ENCODE results near the gene DNM2.

The DNM2 gene

DNA sequence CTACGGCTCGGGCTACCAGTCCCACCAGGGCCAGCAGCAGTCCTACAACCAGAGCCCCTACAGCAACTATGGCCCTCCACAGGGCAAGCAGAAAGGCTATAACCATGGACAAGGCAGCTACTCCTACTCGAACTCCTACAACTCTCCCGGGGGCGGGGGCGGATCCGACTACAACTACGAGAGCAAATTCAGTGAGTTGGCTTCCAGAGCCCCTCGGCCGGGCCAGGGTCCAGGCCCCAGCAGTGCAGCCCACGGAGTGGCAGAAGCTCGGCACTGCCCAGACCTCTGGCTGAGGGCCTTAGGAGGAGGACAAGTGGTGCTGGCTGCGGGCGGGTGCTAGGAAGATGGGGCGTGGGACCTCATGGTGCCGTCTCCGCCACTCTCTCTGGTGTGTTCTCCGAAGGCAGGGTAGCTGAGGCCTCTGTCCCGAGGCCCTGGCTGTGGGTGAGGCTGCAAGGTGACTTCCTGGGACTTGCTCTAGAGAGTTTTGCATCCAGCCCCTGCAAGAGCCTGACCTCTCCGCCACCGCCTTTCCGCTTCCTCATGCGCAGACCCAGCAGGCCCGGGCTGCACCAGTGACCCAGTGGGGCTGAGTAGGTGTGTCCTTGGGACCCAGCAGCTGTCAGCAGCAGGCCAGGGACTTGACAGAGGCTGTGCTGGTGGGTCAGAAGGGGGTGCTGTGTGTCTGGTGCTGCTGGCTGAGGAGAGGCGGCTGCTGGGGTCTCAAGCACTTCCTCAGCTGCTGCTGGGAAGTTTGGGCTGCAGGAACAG lies 30.2 kb upstream of the DNM2 start:
- Histone ChIP-seq H3K9ac (ENCODE audit: low read length) (no peak overlapping the region), H3K79me2 (ENCODE audit: low read length) (peaks cover 37% of the 10 kb centered on the region), H3K4me2 (ENCODE audit: low read depth, low read length) (no peak overlapping the region), H3K4me1 (ENCODE audit: low read length) (no peaks in the 10 kb centered on the region), H3K27ac (ENCODE audit: low read length) (no peak overlapping the region), H3K36me3 (replicated peaks; ENCODE audit: insufficient read depth, low read length) (peaks cover 30% of the 10 kb centered on the region), H3K9me2 (replicated peaks; ENCODE audit: insufficient read depth, low read length) (no peaks in the 10 kb centered on the region), H3K27me3 (replicated peaks; ENCODE audit: insufficient read depth, low read length) (no peaks in the 10 kb centered on the region), H3K4me3 (ENCODE audit: low read length) (no peak overlapping the region), H3K9me3 (replicated peaks; ENCODE audit: insufficient read depth, low read length) (no peaks in the 10 kb centered on the region), H4K20me1 (ENCODE audit: insufficient read depth, low read length) (peaks cover 6% of the 10 kb centered on the region; the same call in 1 of the 2 replicates), H2AFZ (ENCODE audit: low read length) (no peak overlapping the region), H3F3A (ENCODE audit: insufficient read depth, low read length) (no peaks in the 10 kb centered on the region; the same call in 1 of the 2 replicates)
- TF ChIP-seq EZH2 (optimal IDR thresholded peaks at IDR 0.05; ENCODE audit: low read depth, low read length) = no peak
- TF ChIP-seq EZH2phosphoT487 (IDR thresholded peaks at IDR 0.05; ENCODE audit: low read length) = no peak
- TF ChIP-seq, protein P1, sequence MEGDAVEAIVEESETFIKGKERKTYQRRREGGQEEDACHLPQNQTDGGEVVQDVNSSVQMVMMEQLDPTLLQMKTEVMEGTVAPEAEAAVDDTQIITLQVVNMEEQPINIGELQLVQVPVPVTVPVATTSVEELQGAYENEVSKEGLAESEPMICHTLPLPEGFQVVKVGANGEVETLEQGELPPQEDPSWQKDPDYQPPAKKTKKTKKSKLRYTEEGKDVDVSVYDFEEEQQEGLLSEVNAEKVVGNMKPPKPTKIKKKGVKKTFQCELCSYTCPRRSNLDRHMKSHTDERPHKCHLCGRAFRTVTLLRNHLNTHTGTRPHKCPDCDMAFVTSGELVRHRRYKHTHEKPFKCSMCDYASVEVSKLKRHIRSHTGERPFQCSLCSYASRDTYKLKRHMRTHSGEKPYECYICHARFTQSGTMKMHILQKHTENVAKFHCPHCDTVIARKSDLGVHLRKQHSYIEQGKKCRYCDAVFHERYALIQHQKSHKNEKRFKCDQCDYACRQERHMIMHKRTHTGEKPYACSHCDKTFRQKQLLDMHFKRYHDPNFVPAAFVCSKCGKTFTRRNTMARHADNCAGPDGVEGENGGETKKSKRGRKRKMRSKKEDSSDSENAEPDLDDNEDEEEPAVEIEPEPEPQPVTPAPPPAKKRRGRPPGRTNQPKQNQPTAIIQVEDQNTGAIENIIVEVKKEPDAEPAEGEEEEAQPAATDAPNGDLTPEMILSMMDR (IDR thresholded peaks at IDR 0.05; ENCODE audit: low read length) = no peak
- DNase-seq = no peak

DNA sequence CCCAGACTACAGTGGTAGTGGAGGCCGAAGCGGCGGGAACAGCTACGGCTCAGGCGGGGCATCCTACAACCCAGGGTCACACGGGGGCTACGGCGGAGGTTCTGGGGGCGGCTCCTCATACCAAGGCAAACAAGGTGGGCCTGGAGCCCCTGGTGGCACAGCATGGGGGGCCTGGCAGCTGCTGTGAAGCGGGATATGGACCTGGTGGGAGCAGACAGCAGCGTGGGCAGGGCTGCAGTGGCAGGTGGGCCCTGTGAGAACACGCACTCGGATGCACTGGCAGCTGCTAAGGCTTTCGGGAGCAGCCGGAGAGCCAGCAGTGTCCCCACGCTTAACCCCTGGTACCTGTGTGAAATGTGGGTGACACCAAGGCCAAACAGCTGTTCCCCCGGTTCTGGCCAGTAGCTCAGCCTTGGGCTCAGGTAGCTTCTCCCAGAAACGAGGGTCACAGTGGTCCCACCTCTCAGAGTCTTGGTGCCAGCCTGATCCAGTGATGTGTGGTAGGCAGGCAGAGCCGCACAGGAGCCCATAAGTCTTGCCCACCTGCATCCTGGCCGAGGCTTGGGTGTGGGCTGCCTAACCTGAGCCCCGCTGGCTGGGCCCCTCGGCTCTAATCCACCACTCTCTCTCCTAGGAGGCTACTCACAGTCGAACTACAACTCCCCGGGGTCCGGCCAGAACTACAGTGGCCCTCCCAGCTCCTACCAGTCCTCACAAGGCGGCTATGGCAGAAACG lies 29.2 kb upstream of the DNM2 start:
- H3K4me1 ChIP-seq (ENCODE audit: low read length) = no peaks in the 10 kb centered on the region

DNA sequence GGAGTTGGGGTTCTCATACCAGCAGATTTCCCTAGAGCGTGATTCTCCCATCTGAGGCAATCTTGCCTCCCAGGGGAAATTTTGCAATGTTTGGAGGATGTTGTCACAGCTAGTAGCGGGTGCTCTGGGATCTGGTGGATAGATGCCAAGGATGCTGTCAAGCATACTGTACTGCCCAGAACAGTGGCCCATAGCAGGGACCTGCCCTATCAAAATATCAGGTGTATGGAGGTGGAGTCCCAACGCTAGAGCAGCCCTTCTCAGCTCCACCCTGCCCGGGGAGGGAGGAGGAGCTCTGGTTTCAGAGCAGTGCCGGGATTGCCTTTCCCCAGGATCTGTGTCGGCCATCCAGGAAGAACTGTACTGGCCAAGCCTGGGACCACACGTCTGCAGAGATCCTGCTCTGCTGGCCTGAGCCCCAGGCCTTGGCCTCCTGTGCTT lies 27.5 kb upstream of the DNM2 start:
- Histone ChIP-seq H3F3A (ENCODE audit: insufficient read depth, low read length) (peaks cover 12% of the 10 kb centered on the region), H3K4me1 (ENCODE audit: low read length) (no peaks in the 10 kb centered on the region), H4K20me1 (ENCODE audit: insufficient read depth, low read length) (peaks cover 3% of the 10 kb centered on the region; the same call in 1 of the 2 replicates), H3K27ac (ENCODE audit: low read length) (no peak overlapping the region), H3K9ac (ENCODE audit: low read length) (no peak overlapping the region), H2AFZ (ENCODE audit: low read length) (no peak overlapping the region), H3K36me3 (replicated peaks; ENCODE audit: insufficient read depth, low read length) (peaks cover 4% of the 10 kb centered on the region; the same call in 1 of the 2 replicates), H3K4me3 (ENCODE audit: low read length) (no peak overlapping the region), H3K79me2 (ENCODE audit: low read length) (peaks cover 12% of the 10 kb centered on the region), H3K9me3 (replicated peaks; ENCODE audit: insufficient read depth, low read length) (no peaks in the 10 kb centered on the region), H3K9me2 (replicated peaks; ENCODE audit: insufficient read depth, low read length) (no peaks in the 10 kb centered on the region), H3K4me2 (ENCODE audit: low read depth, low read length) (no peak overlapping the region), H3K27me3 (replicated peaks; ENCODE audit: insufficient read depth, low read length) (no peaks in the 10 kb centered on the region)
- DNase-seq = no peak
- TF ChIP-seq EZH2 (optimal IDR thresholded peaks at IDR 0.05; ENCODE audit: low read depth, low read length) (no peak), EZH2phosphoT487 (IDR thresholded peaks at IDR 0.05; ENCODE audit: low read length) (no peak)
- TF ChIP-seq, protein P1 (IDR thresholded peaks at IDR 0.05; ENCODE audit: low read length) = no peak

More for the DNA sequence above, 29.2 kb upstream of the DNM2 start:
- Histone ChIP-seq H3K36me3 (replicated peaks; ENCODE audit: insufficient read depth, low read length) (peaks cover 21% of the 10 kb centered on the region), H3K9ac (ENCODE audit: low read length) (no peak overlapping the region), H4K20me1 (ENCODE audit: insufficient read depth, low read length) (peaks cover 7% of the 10 kb centered on the region; the same call in 1 of the 2 replicates), H3F3A (ENCODE audit: insufficient read depth, low read length) (no peaks in the 10 kb centered on the region; the same call in 1 of the 2 replicates), H3K4me2 (ENCODE audit: low read depth, low read length) (no peak overlapping the region), H3K9me3 (replicated peaks; ENCODE audit: insufficient read depth, low read length) (no peaks in the 10 kb centered on the region), H3K9me2 (replicated peaks; ENCODE audit: insufficient read depth, low read length) (no peaks in the 10 kb centered on the region), H3K27ac (ENCODE audit: low read length) (no peak overlapping the region), H3K27me3 (replicated peaks; ENCODE audit: insufficient read depth, low read length) (no peaks in the 10 kb centered on the region), H3K4me3 (ENCODE audit: low read length) (no peak overlapping the region), H2AFZ (ENCODE audit: low read length) (no peak overlapping the region), H3K79me2 (ENCODE audit: low read length) (peaks cover 28% of the 10 kb centered on the region)
- DNase-seq = no peak
- TF ChIP-seq EZH2phosphoT487 (IDR thresholded peaks at IDR 0.05; ENCODE audit: low read length) = no peak
- TF ChIP-seq, protein P1 (IDR thresholded peaks at IDR 0.05; ENCODE audit: low read length) = no peak
- TF ChIP-seq EZH2 (optimal IDR thresholded peaks at IDR 0.05; ENCODE audit: low read depth, low read length) = no peak
